ENCODE results near the gene USP36.

DNA sequence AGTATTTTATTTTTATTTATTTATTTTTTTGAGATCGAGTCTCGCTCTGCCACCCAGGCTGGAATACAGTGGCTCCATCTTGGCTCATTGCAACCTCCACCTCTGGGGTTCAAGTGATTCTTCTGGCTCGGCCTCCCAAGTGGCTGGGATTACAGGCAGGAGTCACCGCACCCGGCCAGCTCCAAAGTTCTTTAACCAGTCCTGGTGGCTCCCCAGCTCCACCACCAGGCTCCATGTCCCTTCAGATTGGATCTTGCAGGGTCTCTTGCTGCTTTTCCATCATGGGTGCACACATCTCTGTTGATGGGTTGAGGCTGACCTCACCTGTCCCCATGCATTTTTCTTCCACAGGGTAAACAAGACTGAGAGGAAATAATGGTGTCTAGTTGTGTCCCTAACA is 8.4 kb upstream of the USP36 start:
- TF ChIP-seq, protein P1, sequence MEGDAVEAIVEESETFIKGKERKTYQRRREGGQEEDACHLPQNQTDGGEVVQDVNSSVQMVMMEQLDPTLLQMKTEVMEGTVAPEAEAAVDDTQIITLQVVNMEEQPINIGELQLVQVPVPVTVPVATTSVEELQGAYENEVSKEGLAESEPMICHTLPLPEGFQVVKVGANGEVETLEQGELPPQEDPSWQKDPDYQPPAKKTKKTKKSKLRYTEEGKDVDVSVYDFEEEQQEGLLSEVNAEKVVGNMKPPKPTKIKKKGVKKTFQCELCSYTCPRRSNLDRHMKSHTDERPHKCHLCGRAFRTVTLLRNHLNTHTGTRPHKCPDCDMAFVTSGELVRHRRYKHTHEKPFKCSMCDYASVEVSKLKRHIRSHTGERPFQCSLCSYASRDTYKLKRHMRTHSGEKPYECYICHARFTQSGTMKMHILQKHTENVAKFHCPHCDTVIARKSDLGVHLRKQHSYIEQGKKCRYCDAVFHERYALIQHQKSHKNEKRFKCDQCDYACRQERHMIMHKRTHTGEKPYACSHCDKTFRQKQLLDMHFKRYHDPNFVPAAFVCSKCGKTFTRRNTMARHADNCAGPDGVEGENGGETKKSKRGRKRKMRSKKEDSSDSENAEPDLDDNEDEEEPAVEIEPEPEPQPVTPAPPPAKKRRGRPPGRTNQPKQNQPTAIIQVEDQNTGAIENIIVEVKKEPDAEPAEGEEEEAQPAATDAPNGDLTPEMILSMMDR (IDR thresholded peaks at IDR 0.05) = no peak
- no peak for TF ChIP-seq POLR2A (IDR thresholded peaks at IDR 0.05)

Measured in uterus (tissue), 2 donors.